OCI-LY3 (cell line): ENCODE data around the gene PPP5C.

Source experiments
- EZH2phosphoT487 ChIP-seq: fragments of 200-600 bp; shearing (Covaris generic); IDR thresholded peaks from 2 replicates; pipeline ENCODE4 v1.6.1; 2018; ENCODE audit warnings: antibody characterized with exemption, mixed run types, low read depth
- TF ChIP-seq, protein P1 (sequence below): fragments of 200-600, 300-600 bp; sonication (generic); IDR thresholded peaks from 2 replicates; pipeline ENCODE4 v1.5.1; 2014; ENCODE audit warnings: antibody characterized with exemption, low read length, low read depth

GRCh38 chr19:46347985-46348384 lies 1.1 kb downstream of the PPP5C start:
- TF ChIP-seq, protein P1, sequence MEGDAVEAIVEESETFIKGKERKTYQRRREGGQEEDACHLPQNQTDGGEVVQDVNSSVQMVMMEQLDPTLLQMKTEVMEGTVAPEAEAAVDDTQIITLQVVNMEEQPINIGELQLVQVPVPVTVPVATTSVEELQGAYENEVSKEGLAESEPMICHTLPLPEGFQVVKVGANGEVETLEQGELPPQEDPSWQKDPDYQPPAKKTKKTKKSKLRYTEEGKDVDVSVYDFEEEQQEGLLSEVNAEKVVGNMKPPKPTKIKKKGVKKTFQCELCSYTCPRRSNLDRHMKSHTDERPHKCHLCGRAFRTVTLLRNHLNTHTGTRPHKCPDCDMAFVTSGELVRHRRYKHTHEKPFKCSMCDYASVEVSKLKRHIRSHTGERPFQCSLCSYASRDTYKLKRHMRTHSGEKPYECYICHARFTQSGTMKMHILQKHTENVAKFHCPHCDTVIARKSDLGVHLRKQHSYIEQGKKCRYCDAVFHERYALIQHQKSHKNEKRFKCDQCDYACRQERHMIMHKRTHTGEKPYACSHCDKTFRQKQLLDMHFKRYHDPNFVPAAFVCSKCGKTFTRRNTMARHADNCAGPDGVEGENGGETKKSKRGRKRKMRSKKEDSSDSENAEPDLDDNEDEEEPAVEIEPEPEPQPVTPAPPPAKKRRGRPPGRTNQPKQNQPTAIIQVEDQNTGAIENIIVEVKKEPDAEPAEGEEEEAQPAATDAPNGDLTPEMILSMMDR: no peak
- TF ChIP-seq EZH2phosphoT487: no peak
